WTC11 (cell line): ENCODE results near the gene SPRR2E.

Experiments used
- JUN ChIP-seq: sonication (generic); formaldehyde crosslinking; IDR thresholded peaks from 2 replicates; pipeline ENCODE4 v1.8.0; 2023; ENCODE audit warnings: mild to moderate bottlenecking, missing genetic modification reagents
- SMAD4 ChIP-seq: sonication (generic); formaldehyde crosslinking; IDR thresholded peaks from 2 replicates; pipeline ENCODE4 v1.8.0; 2022; ENCODE audit warnings: mild to moderate bottlenecking, missing genetic modification reagents

GRCh38 chr1:153100245-153100644, 5.9 kb upstream of the SPRR2E start:
- TF ChIP-seq JUN (CRISPR knock-in tag) (no peak), SMAD4 (CRISPR knock-in tag) (no peak)
